NCI-H1105 treated with DMSO at 0.1 percent for 48 hours (cell line): ENCODE results near the gene TMEM42.
"Not testable (repeated sequence)": the region's sequence is repeated elsewhere in the genome, so short reads cannot be mapped to it uniquely, and the experiment has no call there.

Experiments used
- DNase-seq: peaks from one replicate; lab custom pipeline; 2025; lab: John Stamatoyannopoulos, UW

Gene TMEM42

DNA sequence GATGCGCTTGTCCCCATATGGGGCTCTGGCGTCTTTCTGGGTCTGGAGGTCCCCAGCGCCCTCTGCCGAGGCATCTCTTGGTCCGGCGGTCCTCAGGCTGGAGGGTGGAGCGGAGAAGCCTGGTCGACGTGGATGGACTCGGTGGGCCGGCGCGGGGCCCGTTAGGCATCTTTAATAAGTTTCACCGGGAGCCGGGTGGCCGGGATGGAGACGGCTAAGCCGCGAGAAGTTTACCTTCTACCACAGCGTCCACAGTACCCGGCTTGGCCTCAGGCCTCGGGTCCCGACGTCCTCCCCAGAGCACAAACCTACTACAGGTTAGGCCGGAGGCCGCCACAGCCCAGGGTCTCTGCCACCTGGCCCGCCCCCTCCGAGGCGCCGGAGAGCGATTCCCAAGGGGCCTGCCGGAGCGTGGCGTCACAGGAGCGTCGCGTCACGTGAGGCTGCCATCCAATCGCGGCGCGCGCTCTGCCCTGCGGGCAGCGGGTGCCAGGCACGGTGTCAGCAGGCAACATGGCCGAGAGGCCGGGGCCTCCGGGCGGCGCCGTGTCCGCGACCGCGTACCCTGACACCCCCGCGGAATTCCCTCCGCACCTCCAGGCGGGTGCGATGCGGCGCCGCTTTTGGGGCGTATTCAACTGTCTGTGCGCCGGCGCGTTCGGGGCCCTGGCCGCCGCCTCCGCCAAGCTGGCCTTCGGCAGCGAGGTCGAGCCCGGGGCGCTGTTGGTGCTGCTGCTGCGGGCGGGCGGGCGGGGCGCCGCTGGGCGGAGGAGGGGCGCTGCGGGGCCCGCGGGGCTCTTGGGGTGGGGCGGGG is at the start of gene TMEM42:
Gene TMEM42, plus strand, starts transcription at position 501 of the 814 bp plus-strand sequence. Its CDS starts 13 bp downstream, at position 514.
- DNase-seq = peak; percentile 76

DNA sequence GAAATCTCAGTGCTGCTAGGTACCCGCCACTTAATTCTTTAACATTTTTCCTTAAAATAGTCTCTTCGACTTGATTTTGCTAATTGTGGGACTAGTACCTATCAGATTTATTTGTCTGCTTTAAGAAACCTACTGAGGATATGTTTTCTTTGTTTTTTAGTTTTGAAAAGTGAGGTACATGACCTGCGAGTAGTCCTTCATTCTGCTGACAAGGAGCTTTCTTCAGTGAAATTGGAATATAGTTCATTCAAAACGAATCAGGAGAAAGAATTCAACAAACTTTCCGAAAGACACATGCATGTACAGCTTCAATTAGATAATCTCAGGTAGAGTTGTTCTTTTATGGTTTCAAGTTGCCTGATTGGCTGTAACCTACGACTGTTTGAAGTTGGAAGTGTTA is 47.0 kb upstream of the TMEM42 start:
- DNase-seq = no peak

- DNase-seq = not testable (repeated sequence)
Observed at GRCh38 chr3:44816334-44816733, 45.4 kb upstream of the TMEM42 start.

GRCh38 chr3:44821206-44821605 is 40.5 kb upstream of the TMEM42 start:
- not testable (repeated sequence) for DNase-seq

DNA sequence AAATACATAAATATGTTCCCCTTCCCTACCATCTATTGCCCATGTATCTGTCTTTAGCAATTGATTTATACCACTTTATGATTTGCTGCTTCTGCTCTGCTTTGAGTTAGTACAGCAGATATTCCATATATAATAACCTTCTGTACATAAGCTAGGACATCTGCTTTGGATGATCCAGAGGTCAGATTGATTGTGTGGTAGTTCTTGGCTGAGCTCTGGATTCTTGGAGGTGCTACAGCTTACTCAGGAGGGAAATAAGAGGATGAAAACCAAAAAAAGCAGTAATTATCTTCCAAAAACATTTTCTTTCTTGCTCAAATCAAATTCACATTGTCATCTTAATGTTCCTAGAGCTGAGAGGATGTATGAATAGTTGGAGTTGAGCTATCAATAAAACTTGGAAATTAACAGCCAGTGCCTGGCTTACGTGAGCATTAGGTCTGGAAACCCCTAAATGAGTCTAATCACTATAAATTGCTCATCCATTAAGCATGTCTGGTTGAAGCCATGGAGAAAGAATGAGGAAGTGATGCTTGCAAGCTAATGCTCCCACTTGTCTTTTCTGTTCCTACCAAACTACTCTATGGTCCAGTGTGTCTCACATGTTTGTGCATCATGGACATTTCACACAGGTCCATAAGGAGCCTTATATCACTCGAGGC is 36.3 kb upstream of the TMEM42 start:
- no peak for DNase-seq

- no peak for DNase-seq
Observed at GRCh38 chr3:44827196-44827595, 34.5 kb upstream of the TMEM42 start.

GRCh38 chr3:44831232-44831631 is 30.5 kb upstream of the TMEM42 start:
- no peak for DNase-seq

GRCh38 chr3:44832032-44832431 is 29.7 kb upstream of the TMEM42 start:
- DNase-seq = no peak

- no peak for DNase-seq
Observed at GRCh38 chr3:44832965-44833364, 28.7 kb upstream of the TMEM42 start.

DNA sequence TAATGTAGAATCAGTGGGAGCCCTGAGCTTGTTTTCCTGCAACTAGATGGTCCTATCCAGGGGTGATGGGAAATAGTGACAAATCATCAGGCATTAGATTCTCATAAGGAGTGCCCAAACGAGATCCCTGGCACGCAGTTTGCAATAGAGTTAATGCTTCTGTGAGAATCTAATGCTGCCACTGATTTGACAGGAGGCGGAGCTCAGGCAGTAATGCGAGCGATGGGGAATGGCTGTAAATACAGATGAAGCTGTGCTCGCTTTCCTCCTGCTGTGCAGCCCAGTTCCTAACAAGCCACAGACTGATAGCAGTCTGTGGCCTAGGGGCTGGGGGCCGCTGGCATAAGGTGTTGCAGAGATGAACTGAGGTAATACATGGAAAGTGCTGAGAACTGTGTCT is 28.3 kb upstream of the TMEM42 start:
- no peak for DNase-seq

- no peak for DNase-seq
Observed at GRCh38 chr3:44835684-44836083, 26.0 kb upstream of the TMEM42 start.

- DNase-seq = no peak
Observed at GRCh38 chr3:44842376-44842775, 19.3 kb upstream of the TMEM42 start.

DNA sequence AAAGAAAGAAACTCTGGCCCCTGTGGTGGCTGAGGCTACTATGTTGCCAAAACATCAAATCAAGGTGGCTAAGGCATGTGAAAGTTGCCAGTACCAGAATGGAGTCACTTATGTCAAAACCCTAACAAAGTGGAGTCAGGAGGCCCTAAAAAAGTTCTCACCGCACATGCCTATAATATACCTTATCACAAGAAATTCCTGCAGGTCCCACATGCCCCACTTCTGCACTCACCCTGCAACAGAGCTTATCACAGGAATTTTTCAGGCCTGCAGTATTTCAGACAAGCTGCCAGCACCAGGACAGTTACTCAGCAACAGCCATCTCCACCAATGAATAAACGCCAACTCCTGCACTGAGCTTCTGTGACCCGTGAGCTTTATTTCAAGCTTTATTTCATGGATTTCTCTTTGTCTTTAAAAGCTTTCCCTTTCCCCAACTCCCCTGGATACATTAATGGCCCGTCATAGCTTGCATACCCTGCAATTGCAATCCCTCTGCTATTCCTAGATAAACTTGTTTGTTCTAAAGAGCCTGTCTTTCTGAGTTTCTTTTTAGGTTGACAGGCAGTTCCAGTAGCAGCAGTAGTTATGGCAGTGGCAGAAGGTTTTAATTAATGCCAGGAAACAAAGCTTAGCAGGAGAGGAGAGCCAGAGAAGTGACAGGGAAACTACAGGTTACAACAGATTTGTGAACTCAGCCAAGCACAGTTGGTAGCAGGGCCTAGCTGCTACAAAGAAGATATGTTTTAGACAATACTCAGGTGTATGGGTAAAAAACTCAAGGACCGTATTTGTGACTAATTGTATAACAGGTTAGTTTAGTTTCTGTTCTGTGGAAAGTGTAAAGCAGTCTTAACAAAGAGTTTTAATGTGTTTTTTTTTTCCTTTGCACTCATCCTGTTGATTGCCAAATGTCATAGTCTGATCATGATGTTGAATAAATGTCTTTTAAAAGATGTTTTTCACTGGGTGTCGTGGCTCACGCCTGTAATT is 15.9 kb upstream of the TMEM42 start:
- DNase-seq = no peak

DNA sequence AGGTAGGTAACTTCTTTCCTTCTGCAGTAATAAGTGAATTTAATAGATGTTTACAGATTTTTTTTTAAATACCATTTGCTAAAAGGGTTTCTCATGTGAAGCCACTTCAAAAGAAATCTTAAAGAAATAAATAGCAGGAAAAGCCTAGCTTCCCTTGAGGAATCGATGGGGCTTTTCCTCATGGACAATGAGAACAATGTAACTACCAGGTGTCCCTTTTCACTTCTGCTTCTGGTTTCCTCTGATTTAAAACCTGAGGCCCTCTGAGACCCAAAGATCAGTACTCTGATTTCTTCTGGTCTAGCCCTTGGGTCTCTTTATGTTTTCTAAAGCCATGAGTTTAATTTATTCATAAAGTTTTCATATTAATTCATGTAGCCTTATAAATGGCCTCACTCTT is 13.1 kb upstream of the TMEM42 start:
- DNase-seq = no peak

DNA sequence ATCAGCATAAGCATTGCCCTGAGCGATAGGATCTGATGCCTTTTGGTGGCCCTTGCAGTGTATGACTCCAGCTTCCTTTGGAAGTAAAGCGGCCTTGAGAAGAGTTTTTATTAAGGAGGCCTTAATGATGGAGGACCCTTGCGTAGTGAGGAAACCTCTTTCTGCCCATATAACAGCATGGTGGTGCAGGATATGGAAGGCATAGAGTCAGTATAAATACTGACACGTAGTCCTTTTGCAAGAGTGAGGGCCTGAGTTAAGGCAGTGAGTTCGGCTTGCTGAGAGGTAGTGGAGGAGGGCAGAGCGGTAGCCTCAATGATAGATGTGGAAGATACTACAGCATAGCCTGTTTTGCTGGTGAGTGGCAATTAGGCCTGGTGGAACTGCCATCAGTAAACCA is 5.0 kb upstream of the TMEM42 start:
- DNase-seq = not testable (repeated sequence)

GRCh38 chr3:44860117-44860516 is 1.6 kb upstream of the TMEM42 start:
- no peak for DNase-seq

DNA sequence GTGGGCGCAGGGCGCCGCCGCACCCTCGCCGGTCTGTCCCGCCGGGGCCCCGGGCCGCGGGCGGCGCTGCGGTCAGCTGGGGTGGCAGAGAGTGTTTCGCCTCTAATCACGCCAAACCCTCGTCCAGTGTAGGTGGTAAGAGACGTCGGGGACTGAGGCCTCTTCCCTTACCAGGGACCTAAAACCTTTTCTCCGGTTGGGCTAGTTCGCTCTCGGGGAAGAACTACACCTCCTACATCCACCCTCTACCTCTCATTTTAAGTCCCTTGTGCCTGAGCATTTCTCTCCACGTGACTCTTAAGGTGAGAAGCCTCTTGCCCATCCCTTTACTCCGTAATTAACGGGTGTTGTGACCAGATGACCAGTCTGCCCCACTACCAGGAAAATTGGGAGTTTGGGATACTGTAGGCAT is 520 bp downstream of the TMEM42 start:
- peak; percentile 1 for DNase-seq

- DNase-seq = peak; percentile 16
Observed at GRCh38 chr3:44865272-44866035, 3.7 kb downstream of the TMEM42 start.

GRCh38 chr3:44867421-44868111 is 5.9 kb downstream of the TMEM42 start:
- DNase-seq = no peak

- DNase-seq = peak; percentile 48
Observed at GRCh38 chr3:44870375-44871061, 8.8 kb downstream of the TMEM42 start.
